ENCODE measurements around the gene FREY1.

The FREY1 gene

GRCh38 chr11:45860764-45861510, 46.1 kb downstream of the FREY1 start:
- no peak for DNase-seq

GRCh38 chr11:45860348-45860747, 46.7 kb downstream of the FREY1 start:
- no peak for DNase-seq

GRCh38 chr11:45859661-45860140, 47.4 kb downstream of the FREY1 start:
- no peak for DNase-seq

- no peak for DNase-seq
Measured at GRCh38 chr11:45858751-45859398, 48.2 kb downstream of the FREY1 start.

GRCh38 chr11:45857961-45858474, 49.1 kb downstream of the FREY1 start:
- no peak for DNase-seq
